Lung (tissue), 12 donors: ENCODE data around the gene HEPACAM. TPM values are rescaled to one million over a fixed set of nuclear protein-coding genes. Genes with fewer than 3 reads are reported as not detected.
A peak's percentile ranks its signal among the peaks of the same experiment; 100 is the strongest.

Experiments
- ATAC-seq: fragments of 200-7000 bp; cut with Tn5 transposase; one replicate; pipeline ENCODE4 v1.9.1; 2020; ENCODE audit warnings: moderate number of reproducible peaks; ENCODE audit not compliant: insufficient read depth, low FRiP score
- DNase-seq, 3 donors: peaks; one replicate each; pipeline ENCODE4 v3.0.0-alpha.2; 2013 to 2017
- H3K27ac ChIP-seq, 2 donors: one replicate each; pipeline ENCODE4 v1.5.1; 2013; ENCODE audit warnings: mild to moderate bottlenecking in 2 of 2, moderate library complexity in 2 of 2, control low read depth in 1 of 2, inconsistent platforms in 1 of 2, low read depth in 1 of 2, low read length in 1 of 2
- H3K27me3 ChIP-seq, 3 donors: one replicate each; pipeline ENCODE4 v1.5.1; 2013; ENCODE audit warnings: low read length in 2 of 3; ENCODE audit not compliant: control insufficient read depth in 3 of 3, insufficient read depth in 3 of 3
- H3K36me3 ChIP-seq, 4 donors: one replicate each; pipeline ENCODE4 v1.5.1; 2013; ENCODE audit warnings: low read length in 4 of 4, mild to moderate bottlenecking in 1 of 4, moderate library complexity in 1 of 4; ENCODE audit not compliant: control insufficient read depth in 4 of 4, insufficient read depth in 4 of 4
- H3K4me1 ChIP-seq, 5 donors: one replicate each; pipeline ENCODE4 v1.5.1; 2013; ENCODE audit warnings: low read length in 5 of 5, mild to moderate bottlenecking in 2 of 5, moderate library complexity in 1 of 5; ENCODE audit not compliant: control insufficient read depth in 5 of 5, insufficient read depth in 5 of 5
- H3K4me3 ChIP-seq: one replicate; pipeline ENCODE4 v1.5.1; 2013; ENCODE audit warnings: mild to moderate bottlenecking, control low read depth, moderate library complexity
- H3K9ac ChIP-seq, 2 donors: one replicate each; pipeline ENCODE4 v1.5.1; 2013; ENCODE audit warnings: low read length in 2 of 2, control low read depth in 1 of 2; ENCODE audit not compliant: insufficient read depth in 1 of 2
- H3K9me3 ChIP-seq, 4 donors: one replicate each; pipeline ENCODE4 v1.5.1; 2013; ENCODE audit warnings: low read length in 3 of 4, mild to moderate bottlenecking in 1 of 4, moderate library complexity in 1 of 4; ENCODE audit not compliant: control insufficient read depth in 4 of 4, insufficient read depth in 3 of 4
- whole genome bisulfite sequencing, 2 donors: extraction: QIAGEN DNeasy Blood & Tissue Kit; methylation state at CpG; one replicate each; pipeline ENCODE4 v1.1.7; 2013; 5-methylcytosine and 5-hydroxymethylcytosine counted together
- polyA plus RNA-seq, 2 donors: library from polyadenylated mRNA; stranded (reverse); fragments of 200-250 nt; gene quantifications; one replicate each; pipeline ENCODE4 v1.2.1, GENCODE V29; 2013
- total RNA-seq, 2 donors: library from RNA; depleted of rRNA in 1 of 2; stranded (reverse); fragments of >200 nt in 1 of 2; gene quantifications; one replicate each; pipeline ENCODE4 v1.2.1, GENCODE V29; 2014 to 2021
- TF ChIP-seq, protein P1 (sequence below): IDR thresholded peaks from 2 replicates; pipeline ENCODE4 v1.5.1; 2012; ENCODE audit warnings: mild to moderate bottlenecking; ENCODE audit errors: control extremely low read depth, extremely low read depth
- donor health status: control.
- donor health status: control.
- donor health status: Bipolar disorder and iron deficiency.
- donor health status: healthy.
- donor health status: DM: yes; HTN: yes; CAD: no.

The HEPACAM gene
- total and polyA plus RNA-seq, 4 donors, result 0.02 TPM; not detected in 3

GRCh38 chr11:124930799-124931198 lies 5.0 kb downstream of the HEPACAM start:
- ATAC-seq (no peak), DNase-seq (no peak)
- Histone ChIP-seq H3K9ac (no peak overlapping the region), H3K4me3 (no peak overlapping the region), H3K27me3 (peaks cover 0 to 2% (median 0%) of the 10 kb centered on the region in 3 donors), H3K9me3 (no peaks in the 10 kb centered on the region), H3K4me1 (peaks cover 0 to 7% (median 2%) of the 10 kb centered on the region in 5 donors), H3K36me3 (no peaks in the 10 kb centered on the region), H3K27ac (no peak overlapping the region)
- TF ChIP-seq, protein P1, sequence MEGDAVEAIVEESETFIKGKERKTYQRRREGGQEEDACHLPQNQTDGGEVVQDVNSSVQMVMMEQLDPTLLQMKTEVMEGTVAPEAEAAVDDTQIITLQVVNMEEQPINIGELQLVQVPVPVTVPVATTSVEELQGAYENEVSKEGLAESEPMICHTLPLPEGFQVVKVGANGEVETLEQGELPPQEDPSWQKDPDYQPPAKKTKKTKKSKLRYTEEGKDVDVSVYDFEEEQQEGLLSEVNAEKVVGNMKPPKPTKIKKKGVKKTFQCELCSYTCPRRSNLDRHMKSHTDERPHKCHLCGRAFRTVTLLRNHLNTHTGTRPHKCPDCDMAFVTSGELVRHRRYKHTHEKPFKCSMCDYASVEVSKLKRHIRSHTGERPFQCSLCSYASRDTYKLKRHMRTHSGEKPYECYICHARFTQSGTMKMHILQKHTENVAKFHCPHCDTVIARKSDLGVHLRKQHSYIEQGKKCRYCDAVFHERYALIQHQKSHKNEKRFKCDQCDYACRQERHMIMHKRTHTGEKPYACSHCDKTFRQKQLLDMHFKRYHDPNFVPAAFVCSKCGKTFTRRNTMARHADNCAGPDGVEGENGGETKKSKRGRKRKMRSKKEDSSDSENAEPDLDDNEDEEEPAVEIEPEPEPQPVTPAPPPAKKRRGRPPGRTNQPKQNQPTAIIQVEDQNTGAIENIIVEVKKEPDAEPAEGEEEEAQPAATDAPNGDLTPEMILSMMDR, result no peak
- WGBS, 2 donors, result 71 to 80% methylated on average over 3 of the region's 3 CpGs

DNA sequence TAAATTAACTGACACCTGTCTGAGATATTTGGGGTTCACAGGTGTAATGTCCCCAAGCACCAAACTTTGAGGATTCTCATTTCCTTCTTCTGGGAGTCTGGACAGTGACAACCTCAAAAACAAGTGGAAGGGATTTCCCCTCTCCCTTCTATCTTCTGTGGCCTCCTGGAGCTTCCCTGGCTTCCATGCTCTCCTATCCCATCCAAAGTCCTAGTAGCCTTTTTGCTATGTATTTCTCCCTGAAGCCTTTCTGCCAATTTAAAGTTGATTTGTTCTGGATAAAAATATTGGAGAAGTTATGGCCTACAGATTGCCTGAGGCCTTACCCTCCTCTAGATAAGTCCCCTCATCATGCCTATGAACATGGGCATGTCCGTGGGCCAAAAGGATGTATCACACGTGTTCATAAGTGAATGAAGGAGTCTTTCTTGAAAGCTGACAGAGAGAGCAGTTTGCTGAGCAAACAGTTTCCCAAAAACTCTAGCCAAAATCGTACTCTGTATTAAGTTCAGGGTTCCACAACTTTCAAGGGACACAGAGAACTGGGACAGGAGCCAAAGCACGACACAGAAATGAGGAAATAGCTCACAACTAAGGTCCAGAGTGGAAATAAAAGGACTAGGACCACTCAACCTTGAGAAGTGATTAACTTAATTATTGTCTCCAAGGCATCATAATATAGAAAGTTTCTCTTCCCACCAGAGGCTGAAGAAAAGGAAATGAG lies 6.7 kb downstream of the HEPACAM start:
- TF ChIP-seq, protein P1, result no peak
- Histone ChIP-seq H3K4me3 (no peak overlapping the region), H3K27me3 (peaks cover 0 to 2% (median 0%) of the 10 kb centered on the region in 3 donors), H3K9me3 (no peaks in the 10 kb centered on the region), H3K4me1 (no peaks in the 10 kb centered on the region), H3K36me3 (no peaks in the 10 kb centered on the region), H3K27ac (no peak overlapping the region), H3K9ac (no peak overlapping the region)
- ATAC-seq, result no peak
- DNase-seq, result peak in 2 of 3 donors; percentile 44 to 62
- 36 to 42% methylated on average over 4 of the region's 4 CpGs for WGBS, 2 donors

- H3K27me3 ChIP-seq, result no peaks in the 10 kb centered on the region
- H3K36me3 ChIP-seq, result no peaks in the 10 kb centered on the region
- no peak for DNase-seq
- peaks cover 0 to 9% (median 4%) of the 10 kb centered on the region in 5 donors for H3K4me1 ChIP-seq
- no peak for ATAC-seq
- no peak overlapping the region for H3K4me3 ChIP-seq
- TF ChIP-seq, protein P1, result no peak
- peaks cover 0 to 2% (median 0%) of the 10 kb centered on the region in 4 donors for H3K9me3 ChIP-seq
- no peak overlapping the region for H3K27ac ChIP-seq
- H3K9ac ChIP-seq, result no peak overlapping the region
These were observed 12.6 kb downstream of the HEPACAM start for GRCh38 chr11:124923296-124923695.
